HG03457 (cell line): Measurements from ENCODE around the gene CACFD1.

Experiments used
- ATAC-seq: cut with Tn5 transposase; IDR thresholded peaks from one replicate; pipeline ENCODE4 v1.9.1; 2021; ENCODE audit warnings: moderate number of reproducible peaks; ENCODE audit not compliant: unreplicated experiment

Gene CACFD1

DNA sequence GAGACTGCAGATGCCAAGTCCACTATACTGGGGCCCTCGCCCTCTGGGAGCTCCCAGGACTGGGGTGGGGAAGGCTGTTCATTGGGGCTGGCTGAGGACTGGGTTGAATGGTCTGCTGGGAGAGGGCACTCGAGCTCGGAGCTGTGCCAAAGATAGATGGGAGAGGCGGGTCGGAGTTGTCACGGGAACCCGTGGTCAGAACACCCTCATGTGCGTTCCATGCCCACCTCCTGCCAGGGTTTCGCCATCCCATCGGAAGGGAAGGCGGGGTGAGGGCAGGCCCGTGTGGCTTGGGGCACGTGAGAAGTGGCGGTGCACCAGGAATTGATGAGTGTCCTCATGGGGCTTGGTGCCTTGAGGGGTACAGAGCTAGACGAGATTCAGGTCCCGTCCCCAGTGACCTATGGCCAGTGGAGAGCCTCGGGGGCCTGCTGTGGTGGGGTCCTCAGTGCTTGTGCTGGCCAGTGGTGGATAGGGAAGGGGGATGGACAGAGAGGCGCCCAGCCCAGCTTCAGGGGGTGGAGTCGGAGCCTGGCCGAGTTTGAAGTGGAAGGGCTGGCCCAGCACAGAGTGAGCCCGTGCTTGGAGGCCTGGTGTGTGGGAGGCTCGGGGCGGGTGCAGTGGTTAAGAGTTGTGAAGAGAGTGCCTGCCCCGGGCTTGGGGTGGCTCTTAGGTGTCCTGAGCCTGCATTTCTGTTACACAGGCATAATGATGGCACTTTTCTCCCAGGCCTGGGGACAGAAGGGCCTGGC lies 4.3 kb downstream of the CACFD1 start:
- no peak for ATAC-seq

DNA sequence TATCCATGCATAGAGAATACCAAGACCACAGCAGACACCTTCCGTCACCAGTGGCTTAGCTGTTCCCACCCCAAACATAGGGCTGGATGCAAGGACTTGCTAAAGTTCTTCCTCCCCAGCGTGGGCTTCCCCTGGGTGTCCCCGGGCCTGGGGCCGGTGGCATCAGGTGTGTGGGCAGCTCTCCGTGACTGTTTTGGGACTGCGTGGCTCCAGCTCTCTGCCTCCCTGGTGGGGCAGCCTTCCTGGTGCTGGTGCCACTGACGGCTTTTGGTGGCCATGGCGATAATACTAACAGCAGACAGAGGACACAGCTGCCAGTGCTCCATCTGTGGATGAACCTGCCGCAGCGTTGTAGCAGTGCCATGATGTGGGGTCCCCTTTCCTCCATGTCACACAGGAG lies 4.9 kb downstream of the CACFD1 start:
- ATAC-seq = no peak

DNA sequence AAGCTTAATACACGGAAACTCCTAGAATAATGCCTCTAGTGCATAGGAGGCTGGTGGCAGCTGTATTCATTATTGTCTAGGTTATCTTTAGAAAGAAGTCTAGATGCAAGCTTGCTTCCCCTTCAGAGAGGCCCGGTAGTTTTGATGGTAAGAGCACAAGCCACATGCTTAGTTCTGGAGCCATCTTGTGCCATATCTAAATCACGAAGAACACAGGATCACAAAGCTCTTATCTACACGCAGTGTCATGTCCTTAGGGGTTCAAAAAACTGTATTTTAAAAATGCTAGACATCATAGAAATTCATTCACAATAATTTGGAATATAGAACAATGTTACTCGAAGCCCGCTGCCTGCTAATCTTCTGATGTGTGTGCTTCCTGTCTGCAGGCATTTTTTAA lies 6.2 kb downstream of the CACFD1 start:
- no peak for ATAC-seq

DNA sequence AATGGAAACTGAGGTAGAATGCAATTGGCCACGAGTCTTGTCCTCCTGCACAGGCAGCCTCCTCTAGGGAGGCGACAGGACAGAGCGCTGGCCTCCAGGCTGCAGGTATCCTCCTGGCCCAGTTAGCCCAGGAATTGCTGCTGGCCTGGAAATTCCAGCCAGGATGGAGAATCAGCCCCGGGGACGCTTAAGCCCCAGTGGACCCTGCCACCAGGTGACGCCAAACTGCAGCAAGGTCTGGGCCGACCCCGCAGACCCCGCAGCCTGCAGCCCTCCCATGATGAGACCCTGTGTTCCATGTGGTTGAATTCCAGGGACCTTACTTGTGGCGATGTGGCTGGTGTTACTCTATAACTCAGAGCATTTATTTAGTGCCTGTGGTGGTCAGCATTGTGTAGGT lies 7.3 kb downstream of the CACFD1 start:
- no peak for ATAC-seq

DNA sequence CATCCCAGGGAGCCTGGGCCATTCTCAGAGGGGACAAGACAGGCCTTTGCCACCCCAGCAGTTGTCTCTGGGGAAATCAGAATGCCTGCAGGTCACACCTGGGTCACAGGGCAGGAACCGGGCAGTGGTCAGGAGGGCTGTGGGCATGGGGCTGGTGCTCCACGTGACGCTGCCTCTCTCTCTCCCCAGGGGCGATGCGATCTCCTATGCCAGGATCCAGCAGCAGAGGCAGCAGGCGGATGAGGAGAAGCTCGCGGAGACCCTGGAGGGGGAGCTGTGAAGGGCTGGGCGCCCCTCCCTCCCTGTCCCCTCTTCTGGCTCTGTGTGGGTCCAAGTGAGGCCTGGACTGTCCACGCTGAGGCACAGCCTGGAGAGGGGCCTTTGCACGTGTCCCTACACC lies 8.6 kb downstream of the CACFD1 start:
- ATAC-seq = no peak

DNA sequence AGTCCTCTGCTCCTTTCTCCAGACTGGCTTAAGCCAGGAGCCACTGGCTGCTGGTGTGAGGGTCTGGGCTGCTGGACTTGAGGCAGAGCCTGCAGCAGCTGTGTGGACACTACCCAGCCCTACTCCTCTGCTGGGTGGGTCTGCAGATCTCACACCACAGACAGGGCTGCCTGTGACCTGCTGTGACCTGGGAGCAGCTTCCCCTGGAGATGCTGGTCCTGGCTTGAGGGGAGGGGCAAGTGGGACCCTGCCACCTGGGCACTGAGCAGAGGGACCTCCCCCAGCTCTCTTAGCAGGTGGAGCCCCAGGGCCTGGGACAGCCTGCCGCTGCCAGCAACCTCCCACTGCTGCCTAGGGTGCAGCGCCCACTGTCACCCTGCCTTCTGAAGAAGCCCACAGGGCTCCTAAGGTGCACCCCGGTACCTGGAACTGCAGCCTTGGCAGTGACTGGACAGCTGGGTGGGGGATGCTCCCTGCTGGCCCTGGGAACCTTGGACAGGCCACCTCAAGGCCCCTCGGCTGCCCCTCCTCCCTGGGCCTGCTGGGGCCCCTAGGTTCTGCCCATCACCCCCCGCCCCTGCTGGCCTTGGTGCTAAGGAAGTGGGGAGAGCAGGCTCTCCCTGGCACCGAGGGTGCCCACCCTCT lies 9.1 kb downstream of the CACFD1 start:
- ATAC-seq = no peak

DNA sequence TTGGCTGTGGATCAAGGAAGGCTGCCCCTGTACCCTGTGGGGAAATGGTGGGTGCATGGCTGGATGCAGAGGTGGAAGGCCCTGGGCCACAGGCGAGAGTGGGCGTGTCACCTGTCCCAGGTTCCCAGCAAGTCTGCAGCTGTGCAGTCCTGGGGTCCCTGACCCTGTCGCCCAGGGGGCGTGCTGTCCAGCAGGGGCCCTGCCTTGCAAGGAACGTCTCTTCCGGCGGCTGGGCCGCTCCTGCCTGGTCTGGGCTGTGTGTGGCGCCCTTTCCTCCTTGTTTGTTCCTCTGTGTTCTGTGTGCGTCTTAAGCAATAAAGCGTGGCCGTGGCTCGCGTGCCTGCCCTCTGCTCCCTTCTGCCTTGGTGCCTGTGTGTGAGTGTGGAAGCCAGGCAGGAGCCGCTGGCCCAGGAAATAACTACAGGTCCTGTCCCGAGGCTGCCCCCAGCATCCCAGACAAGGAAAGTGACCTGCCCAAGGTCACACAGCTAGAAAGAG lies 10.7 kb downstream of the CACFD1 start:
- no peak for ATAC-seq

DNA sequence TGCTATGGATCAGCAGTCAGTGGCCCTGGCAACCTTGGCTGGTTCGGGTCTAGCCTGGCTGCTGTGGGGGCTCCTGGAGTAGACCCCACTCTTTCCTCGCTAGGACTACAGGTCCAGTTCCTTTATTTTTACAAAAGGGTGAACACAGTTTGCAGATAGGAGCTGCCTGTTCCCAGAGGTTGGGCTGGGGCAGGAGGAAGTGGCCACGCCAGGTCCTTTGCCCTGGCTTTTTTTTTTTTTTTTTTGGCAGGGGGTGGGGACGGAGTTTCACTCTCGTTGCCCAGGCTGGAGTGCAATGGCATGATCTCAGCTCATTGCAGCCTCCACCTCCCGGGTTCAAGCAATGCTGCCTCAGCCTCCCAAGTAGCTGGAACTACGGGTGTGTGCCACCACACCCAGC lies 11.2 kb downstream of the CACFD1 start:
- no peak for ATAC-seq

DNA sequence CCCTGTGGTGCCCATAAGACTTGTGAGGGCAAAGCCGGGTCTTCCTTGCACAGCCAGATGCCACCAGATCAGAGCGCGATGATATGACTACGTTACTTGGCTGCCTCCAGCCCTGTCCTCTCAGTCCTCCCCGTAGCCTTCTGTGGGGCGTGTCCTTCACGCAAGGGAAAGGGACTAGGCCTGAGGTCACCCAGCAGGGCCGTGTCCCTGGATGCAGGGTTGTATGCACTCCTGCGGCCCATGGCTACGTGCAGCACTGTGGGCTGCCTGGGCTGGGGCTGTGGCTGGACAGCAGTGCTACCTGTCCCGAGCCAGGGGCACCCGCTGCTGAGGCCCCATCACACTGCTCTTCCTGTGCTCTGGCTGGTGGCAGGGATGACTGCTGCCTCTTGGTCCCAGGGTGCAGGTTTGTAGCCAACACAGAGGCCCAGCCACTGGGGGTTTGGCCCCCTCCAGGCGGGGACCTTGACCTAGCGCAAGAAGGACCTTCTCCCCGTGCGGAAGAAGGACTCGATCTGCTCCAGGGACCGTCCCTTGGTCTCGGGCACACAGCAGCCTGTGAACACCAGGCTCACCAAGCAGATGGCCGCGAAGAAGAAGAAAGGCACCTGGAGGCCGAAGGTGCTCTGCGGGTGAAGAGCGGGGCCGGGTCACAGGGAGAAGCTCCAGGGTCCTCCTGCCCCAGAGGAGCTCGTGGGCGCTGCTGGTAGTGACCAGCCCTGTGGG lies 11.9 kb downstream of the CACFD1 start:
- no peak for ATAC-seq

DNA sequence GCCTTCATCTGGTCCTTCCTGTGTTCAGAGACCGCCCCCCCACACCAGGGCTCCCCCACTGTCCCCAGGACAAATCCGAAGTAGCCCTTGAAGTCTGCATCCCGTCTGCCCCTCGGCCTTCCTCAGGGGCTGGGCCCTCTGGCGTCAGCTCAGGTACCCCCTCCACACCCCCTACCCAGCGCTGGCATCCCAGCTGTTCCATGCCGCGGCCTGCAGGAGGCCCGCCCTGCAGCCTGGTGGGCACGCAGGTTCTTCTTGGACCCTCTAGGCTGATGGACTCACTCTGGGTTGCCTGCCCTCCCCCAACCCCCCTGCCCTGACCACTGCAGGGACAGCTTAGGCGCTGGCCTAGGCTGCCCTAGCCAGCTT lies 12.5 kb downstream of the CACFD1 start:
- ATAC-seq = no peak

DNA sequence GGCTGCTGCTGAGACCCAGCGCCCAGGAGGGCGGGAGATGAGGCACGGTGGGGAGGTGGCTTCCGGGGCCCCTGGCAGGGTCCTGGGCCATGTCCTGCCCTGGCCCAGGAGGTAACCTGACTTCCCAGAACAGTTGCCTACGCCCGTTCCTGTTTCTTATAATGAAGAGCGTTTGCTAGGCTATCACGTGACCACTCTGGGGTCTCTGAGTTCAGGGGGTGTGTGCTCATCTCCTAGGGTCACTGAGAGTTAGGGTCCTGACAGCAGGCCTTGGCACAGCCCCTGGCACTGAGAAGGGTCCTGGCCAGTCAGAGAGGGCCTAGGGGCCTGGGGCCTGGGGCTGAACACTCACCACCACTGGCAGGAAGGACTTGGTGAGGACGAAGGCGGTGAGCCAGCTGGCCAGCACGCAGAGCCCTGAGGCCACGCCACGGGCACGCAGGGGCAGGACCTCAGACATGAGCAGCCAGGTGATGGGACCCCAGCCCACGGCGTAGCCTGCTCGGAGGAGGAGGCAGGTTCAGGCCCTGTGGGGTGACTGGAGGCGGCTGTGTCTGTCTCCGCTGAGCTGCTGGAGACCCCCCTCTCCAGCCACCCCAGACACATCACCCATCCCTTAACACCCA lies 13.1 kb downstream of the CACFD1 start:
- ATAC-seq = no peak

DNA sequence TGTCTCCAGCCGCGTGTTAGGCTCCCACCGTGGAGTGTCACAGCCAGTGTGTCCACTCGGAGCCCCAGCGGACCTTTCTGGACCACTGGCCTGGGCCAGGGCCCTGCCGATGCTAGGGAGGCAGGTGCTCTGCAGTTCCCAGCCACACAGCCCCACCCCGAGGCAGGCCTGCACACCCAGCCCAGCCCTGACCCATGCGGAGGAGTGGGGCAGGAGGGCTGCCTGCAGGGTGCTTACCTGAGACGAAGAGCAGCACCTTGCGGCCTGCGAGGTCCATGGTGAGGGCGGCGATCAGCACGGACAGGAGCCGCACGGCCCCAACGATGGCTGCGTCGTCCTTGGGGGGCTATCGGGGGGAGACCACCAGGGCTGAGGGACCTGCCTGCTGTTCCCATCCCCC lies 14.0 kb downstream of the CACFD1 start:
- ATAC-seq = no peak

DNA sequence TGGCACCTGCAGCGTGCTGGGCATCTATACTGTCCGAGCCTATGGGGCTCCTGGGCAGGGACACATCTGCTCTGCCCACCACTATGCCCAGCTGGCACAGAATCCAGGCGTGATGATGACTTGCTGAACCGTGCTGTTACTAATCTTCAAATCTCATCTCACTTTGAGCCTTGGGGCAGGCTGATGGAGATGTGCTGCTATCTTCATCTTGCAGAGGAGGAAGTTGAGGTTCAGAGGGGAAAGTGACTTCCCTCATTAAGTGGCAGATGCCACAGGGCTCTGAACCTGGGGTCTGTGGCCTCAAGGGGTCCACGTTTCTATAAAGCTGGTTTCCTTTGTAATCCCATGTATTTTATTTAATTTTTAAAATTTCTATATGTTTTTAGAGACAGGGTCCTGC lies 14.4 kb downstream of the CACFD1 start:
- ATAC-seq = no peak

DNA sequence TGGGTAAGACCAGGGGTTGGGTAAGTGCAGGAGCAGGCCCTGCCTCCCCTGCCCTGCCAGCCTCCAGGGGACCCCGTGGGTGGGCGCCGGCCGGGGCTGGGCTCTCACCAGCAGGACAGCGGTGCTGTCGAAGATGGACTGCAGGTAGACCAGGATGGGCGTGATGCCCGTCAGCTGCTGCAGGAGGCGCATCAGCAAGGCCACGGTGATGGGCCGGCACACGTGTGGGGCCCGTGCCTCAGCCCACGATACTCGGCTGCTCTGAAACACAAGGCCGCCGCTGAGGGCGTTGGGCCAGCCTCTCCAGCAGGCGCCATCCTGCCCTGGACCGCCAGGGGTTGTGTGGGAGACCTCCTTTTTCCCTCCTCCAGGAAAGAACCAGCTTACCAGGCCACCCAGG lies 15.1 kb downstream of the CACFD1 start:
- ATAC-seq = no peak

DNA sequence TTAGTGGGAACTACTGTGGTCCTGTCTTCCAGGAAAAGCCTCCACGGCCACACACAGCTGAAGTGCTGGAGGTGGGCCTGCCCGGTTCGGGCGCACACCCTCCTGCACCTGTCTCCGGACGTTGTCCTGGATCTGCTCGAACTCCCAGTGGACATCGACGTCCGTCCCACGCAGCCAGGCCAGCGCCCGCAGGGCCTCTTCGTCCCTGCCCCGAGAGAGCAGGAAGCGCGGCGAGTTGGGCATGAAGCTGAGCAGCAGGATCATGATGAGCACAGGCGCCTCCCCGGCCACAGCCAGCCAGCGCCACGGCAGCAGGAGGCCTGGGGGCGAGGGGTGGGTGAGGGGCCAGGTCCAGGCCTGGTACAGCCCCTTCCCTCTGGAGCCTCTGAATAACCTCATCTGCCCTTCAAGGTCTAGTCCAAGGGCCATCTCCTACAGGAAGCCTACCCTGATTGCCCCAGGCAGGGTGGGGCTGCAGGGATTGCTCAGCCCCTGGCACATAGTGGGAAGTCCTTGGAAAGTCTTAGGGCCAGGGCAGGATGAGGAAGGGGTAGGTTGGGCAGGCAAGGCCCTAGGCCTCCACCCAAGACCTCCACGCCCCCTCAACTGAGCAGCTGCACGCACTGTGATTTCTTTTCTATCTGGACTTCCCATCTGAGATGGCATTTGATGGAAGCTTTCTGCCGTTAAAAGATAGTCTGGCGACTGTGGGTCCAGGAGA lies 15.7 kb downstream of the CACFD1 start:
- no peak for ATAC-seq

DNA sequence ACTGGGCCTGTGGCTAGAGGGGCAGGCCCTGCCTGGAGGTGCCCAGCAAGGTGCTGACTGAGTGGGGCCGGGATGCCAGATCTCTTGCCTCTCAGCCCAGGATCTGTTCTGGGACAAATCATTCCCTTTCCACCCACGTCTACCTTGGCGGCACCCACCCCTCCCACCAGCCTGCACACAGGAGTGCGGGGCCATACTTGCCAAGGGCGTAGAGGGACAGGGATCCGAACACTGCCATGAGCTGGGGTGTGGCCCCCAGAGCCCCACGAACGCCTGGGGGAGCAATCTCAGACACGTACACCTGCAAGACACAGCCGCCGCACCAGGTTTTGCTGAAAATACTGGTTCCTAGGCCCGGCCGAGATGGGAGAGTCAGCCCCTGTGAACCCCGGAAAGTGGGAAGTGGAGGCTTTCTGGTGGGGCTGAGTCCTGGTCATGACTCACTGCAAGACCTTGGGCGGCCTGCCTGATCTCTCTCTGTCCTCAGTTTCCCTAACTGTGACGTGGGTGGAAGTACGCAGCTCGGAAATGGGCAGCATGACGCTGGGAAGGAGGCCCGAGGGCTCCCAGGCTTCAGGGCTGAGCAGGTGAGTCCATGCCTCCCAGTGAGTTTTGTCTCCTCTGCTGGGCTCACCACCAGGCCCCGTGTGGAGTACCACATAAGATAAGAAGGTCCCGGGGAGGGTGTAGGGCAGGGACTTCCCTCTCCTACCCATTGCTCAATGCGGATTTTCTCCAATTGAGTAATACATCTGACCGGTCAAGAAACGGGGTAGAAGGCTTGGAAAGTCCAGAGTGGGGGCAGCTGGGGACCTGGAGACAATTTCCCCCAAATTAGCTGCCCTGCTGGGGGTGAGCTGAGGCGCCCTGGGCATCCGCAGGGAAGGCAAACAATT lies 16.5 kb downstream of the CACFD1 start:
- no peak for ATAC-seq

DNA sequence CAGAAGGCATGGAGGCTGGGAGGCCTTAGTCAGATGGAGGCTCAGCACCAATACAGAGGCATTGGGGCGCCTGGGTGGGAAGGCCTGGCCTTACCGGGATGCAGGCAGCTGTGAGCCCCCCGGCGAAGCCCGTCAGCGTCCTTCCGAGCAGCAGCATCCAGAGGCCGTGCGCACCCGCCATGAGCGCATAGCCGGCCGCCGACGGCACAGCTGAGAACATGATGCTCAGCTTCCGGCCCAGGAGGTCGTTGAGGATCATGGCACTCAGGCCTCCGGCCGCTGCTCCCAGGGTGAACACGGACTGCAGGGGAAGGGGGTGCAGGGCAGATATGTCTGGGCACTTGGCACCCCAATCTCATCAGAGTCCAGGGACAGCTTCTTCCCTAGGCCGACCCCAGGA lies 17.2 kb downstream of the CACFD1 start:
- ATAC-seq = no peak

DNA sequence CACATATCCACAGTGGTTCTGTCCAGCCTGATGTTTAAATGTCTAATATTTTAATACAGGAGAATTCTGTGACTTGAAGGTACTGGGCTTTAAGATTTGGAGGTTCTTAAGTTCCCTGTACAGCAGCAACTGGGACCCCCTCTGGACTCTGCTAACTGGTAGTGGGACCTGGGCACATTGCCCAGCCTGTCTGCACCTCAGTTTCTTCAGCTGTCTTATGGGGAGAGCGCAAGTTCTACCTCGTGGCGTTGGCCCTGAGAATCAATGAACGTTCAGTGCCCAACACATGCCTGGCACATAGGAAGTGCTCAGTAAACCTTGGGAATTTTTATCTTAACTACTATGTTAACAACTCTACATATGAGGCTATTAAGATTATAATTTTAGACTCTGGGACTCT lies 17.7 kb downstream of the CACFD1 start:
- no peak for ATAC-seq

DNA sequence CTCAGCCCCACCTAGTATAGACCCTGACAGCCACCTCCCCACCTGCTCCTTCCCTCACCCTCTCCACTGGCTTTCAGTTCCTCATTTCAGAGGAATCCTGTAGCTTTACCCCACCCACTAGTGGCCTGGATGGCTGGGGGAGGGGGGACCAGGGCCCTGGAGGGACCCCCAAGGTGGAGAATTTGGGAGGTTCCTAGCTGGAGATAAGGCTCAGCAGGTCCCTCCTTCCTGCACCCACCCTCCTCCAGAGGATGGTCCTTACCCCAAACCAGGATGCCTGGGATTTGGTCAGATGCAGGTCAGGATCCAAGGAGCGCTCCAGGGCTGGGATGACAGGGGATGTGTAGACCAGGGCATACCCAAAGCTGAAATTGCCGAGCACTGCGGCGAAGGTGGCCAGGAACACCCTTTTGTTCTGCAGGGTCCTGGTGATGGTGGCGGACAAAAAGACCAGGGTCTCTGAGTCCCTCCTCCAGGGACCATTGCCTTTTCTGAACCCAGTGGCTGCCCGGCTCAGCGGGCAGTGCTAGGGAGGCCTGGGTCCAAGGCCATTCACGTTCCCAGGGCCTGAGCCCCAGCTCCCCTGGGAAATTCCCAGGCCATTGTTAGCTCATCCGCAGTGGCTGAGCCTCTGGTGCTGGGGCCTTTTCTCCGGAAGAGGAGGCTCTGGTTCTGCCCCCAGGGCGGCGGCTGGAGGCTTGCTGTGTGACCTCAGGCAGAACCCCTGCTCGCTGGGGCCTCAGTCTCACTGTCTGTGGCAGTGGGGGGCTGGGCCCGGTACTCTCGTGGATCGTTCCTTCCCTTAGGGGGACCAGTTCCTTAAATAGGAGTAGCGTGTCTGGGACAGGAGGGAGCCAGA lies 18.4 kb downstream of the CACFD1 start:
- no peak for ATAC-seq
